ENCODE measurements around the gene SLC10A3.

The SLC10A3 gene

DNA sequence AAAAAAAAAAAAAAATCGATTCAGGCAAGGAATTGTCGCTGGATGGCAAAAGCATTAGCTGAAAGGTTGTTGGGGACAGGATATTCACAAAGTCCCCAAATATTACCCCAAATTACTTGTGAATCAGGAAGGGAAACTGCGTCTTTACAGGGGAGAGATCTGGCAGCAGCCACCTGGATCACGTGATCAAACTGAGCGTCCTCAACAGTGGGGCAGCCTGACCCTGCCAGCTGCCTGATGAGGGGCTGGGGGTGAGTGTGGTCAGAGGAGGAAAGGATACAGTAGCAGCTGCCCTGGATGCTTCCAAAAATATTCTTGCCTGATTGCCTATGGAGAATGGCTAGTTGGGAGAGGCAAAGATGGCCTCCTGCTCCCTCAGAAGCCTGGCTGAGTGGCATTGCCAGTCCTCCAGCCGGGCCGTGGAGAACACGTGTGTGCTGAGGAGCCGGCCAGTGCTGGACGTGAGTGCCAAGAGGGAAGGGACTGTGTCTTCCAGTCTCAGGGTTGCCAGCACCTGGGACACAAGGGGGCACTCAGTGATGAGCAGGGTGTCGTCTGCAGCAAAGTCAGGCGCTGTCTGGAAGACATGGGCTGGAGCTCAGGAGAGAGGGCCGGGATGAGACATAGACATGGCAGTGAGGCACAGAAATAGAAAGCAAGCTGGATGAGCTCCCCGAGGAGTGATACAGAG is 8.4 kb downstream of the SLC10A3 start:
- peak; percentile 69 for DNase-seq (ENCODE audit: low spot score)
- Histone ChIP-seq H3K4me3 (no peak overlapping the region), H3K27ac (no peak overlapping the region)
- TF ChIP-seq, protein P1, sequence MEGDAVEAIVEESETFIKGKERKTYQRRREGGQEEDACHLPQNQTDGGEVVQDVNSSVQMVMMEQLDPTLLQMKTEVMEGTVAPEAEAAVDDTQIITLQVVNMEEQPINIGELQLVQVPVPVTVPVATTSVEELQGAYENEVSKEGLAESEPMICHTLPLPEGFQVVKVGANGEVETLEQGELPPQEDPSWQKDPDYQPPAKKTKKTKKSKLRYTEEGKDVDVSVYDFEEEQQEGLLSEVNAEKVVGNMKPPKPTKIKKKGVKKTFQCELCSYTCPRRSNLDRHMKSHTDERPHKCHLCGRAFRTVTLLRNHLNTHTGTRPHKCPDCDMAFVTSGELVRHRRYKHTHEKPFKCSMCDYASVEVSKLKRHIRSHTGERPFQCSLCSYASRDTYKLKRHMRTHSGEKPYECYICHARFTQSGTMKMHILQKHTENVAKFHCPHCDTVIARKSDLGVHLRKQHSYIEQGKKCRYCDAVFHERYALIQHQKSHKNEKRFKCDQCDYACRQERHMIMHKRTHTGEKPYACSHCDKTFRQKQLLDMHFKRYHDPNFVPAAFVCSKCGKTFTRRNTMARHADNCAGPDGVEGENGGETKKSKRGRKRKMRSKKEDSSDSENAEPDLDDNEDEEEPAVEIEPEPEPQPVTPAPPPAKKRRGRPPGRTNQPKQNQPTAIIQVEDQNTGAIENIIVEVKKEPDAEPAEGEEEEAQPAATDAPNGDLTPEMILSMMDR (IDR thresholded peaks at IDR 0.05) = no peak

DNA sequence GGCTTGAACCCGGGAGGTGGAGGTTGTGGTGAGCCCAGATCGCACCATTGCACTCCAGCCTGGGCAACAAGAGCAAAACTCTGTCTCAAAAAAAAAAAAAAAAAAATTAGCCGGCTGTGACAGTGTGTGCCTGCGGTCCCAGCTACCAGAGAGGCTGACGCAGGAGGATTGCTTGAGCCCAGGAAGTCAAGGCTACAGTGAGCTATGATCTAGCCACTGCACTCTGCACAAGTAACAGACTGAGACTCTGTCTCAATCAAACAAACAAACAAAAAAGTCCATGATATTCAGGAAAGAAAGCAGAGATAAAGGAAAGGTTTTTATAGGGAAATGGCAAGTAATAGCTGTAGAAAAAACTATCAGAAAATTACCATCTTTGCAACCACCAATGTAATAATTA is 9.2 kb downstream of the SLC10A3 start:
- TF ChIP-seq, protein P1 (IDR thresholded peaks at IDR 0.05) = no peak
- no peak for DNase-seq (ENCODE audit: low spot score)
- H3K4me3 ChIP-seq = no peak overlapping the region
- no peak overlapping the region for H3K27ac ChIP-seq

DNA sequence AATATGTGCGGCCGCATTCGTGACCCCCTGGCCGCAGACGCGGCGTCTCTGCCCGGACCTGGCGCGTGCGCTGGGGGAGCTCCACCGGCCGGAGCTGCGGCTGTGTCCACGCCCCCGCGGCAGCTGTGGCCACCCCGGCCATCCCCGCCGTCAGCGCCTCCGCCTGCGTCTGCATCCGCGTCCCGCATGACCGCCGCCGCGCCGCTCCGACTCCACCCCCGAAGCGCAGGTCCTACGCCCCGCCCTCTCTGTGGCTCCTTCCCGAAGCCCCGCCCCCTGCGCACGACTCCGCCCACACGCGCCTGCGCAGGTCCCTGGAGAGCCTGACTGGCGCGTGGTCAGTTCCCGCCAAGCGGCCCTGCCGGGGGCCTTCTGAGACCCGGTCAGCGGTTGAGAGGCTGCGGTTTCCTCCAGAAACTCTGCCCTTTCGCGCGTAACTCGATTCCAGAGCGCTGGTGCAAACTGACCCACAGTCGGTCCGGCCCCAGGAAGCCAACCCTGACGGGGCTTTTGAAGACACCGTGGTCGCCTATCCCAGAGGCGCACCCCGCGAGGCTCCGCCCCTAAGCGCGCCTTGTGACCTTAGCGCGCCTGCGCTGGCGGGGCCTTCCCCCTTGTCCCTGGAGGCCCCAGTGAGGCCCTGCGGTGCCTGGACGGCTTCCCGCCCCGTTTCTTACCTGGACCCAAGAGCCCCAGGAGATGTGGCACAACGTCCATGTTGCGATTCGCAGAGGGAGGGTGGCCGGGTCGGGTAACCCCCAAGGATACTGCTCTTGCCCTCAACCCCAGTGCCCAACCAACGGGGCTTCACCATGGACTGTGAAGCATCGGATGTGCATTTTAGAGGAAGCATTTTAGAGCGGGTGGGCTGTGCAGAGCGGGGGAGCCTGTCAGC is 11.5 kb downstream of the SLC10A3 start, which contains the start of gene LAGE3:
TSS of gene LAGE3 (minus strand) at position 554 of the 895 bp plus-strand sequence. CDS start at position 188, 366 bp downstream.
- TF ChIP-seq, protein P1 (IDR thresholded peaks at IDR 0.05) = no peak

DNA sequence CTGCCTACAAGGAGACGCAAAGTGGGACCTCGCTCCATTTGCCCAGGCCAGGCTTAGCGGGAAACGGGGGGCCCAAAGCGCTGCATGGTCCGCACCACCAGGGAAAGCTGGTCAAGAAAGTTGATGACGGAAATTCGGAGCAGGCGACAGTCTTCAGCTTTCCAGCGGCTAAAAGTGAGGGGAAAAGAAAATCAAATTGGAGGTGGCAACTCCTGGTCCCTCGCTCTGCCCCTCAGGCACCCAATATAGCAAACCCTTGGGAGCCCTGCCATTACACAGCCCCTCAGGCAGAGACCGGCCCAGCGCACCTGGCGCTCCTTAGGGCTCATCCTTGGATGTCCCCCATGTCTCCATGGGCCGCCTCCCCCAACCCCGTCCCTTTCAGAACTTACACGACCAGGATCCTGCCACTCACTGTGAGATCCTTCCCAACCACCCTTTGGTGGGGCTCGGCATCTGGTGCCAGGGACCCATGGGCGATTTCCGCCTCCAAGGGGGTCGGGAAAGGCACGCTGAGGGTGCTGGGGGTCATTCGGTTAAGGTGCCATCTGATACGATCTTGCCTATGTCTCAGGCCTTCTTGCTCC is 12.4 kb downstream of the SLC10A3 start:
- DNase-seq (ENCODE audit: low spot score) = peak; percentile 69
- H3K27ac ChIP-seq = peak overlapping the region; percentile 60 to 87
- TF ChIP-seq, protein P1 (IDR thresholded peaks at IDR 0.05) = no peak
- peak overlapping the region; percentile 75 for H3K4me3 ChIP-seq

More for the DNA sequence above, 11.5 kb downstream of the SLC10A3 start, which contains the start of gene LAGE3:
- H3K4me3 ChIP-seq = peak within 1 kb of the TSS; percentile 75
- H3K27ac ChIP-seq = peak within 1 kb of the TSS; percentile 60 to 87
- peak; percentile 93 for DNase-seq (ENCODE audit: low spot score)

DNA sequence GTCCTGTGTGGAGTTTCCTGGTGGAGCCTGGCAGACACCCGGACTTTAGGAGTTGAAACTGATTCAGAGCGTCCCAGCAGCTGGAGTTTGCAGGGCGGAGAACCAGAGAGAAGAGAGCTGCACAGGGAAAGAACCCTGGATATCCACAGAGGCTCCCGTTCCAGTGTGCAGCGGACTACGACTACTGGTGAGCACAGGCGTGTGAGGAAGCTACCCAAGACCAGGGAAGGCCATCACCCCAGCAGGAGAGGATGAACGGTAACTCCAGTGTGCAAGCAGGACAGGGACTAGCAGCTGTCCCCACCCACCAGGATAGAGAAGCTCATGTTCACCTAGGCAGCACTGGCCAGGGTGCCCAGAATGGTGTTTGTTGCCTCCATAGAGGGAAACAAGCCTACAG is 13.6 kb downstream of the SLC10A3 start:
- TF ChIP-seq, protein P1 (IDR thresholded peaks at IDR 0.05) = no peak

DNA sequence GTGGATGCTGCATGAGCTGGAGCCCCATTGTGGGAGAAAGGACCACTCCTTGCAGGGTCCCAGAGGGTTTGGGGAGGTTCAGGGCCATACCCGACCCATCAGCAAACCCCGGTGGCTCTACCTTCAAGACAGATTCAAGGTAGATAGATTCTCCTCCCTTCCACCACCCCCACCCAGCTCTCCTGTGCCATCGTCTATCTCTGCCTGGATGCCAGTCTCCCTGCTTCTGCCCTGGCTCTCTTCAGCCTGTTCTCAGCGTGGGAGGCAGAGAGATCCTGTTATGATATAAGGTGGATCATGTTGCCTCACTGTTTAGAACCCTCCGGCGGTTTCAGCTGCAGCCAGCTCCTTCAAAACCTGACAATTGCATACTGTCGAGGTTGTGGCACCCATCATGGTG is 16.7 kb downstream of the SLC10A3 start:
- Histone ChIP-seq H3K27ac (no peak overlapping the region), H3K4me3 (no peak overlapping the region)
- DNase-seq (ENCODE audit: low spot score) = no peak
- TF ChIP-seq, protein P1 (IDR thresholded peaks at IDR 0.05) = no peak

More for the DNA sequence above, 13.6 kb downstream of the SLC10A3 start:
- H3K27ac ChIP-seq = no peak overlapping the region
- DNase-seq (ENCODE audit: low spot score) = no peak
- no peak overlapping the region for H3K4me3 ChIP-seq

Measured in coronary artery (tissue), 2 donors.